ENCODE results near the gene FGF10.

DNA sequence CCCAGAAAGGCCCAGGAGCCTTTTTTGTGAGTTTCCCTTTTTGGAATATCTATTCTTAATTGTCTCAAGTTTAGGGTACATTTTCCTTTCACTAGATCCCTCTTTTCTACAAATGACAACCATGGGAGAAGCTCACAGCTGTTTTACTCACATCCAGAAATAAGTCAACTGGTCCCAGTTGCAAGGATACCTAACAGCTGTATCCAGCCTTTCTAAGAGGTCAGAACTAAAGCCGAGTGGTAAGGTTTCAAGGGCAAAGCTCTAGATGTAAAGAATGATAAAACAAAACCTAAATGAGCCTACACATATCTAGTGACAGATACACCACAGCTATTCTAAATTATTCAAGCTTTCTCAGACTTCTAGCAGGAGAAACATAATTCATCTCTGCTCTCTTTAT lies 4.4 kb downstream of the FGF10 start:
- TF ChIP-seq, protein P1, sequence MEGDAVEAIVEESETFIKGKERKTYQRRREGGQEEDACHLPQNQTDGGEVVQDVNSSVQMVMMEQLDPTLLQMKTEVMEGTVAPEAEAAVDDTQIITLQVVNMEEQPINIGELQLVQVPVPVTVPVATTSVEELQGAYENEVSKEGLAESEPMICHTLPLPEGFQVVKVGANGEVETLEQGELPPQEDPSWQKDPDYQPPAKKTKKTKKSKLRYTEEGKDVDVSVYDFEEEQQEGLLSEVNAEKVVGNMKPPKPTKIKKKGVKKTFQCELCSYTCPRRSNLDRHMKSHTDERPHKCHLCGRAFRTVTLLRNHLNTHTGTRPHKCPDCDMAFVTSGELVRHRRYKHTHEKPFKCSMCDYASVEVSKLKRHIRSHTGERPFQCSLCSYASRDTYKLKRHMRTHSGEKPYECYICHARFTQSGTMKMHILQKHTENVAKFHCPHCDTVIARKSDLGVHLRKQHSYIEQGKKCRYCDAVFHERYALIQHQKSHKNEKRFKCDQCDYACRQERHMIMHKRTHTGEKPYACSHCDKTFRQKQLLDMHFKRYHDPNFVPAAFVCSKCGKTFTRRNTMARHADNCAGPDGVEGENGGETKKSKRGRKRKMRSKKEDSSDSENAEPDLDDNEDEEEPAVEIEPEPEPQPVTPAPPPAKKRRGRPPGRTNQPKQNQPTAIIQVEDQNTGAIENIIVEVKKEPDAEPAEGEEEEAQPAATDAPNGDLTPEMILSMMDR (IDR thresholded peaks at IDR 0.05; ENCODE audit: low read length) = no peak
- no peak for TF ChIP-seq EZH2phosphoT487 (IDR thresholded peaks at IDR 0.05; ENCODE audit: low read length)
- no peak for TF ChIP-seq EZH2 (optimal IDR thresholded peaks at IDR 0.05; ENCODE audit: low read depth, low read length)
